SW480 (cell line): ENCODE measurements around the gene EPN2.

Experiments used
- DNase-seq: peaks from one replicate; pipeline ENCODE4 v3.0.0-alpha.2; 2016; ENCODE audit warnings: low spot score

The EPN2 gene

GRCh38 chr17:19365833-19366636 is 128.9 kb downstream of the EPN2 start:
- DNase-seq = no peak

- no peak for DNase-seq
Observed at GRCh38 chr17:19366637-19366972, 129.4 kb downstream of the EPN2 start.

GRCh38 chr17:19368229-19368628 is 131.1 kb downstream of the EPN2 start:
- DNase-seq = no peak

GRCh38 chr17:19369107-19369778 is 132.1 kb downstream of the EPN2 start:
- DNase-seq = no peak

DNA sequence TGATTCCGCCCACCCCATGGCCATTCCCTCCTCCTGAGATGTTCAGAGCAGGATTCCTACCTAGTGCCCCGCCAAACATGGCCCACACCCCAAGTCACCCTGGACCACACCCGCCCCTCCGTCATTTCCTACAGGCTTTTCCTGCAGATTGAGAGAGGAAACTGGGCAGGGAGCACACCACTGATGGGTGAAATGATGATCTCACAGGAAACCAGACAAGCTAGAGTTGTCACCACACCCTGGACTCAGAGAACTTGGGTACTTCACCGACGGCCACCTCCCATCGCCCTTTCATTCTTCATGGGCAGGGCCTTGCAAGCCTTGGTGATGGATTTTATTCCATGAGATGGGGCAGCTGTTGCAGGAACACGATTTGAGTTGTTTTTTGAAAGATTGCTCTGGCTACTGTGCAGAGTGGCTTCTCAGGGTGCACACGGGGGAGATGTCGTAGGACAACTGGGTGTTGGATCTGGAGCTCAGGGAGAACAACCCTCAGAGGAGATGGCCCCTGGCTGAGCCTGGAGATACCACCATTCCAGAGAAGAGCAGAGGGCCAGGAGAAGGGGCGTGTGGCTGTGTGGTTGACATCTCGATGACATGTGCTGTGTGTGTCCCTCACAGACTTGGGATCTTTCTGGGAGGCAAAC is 132.8 kb downstream of the EPN2 start:
- DNase-seq = no peak

- DNase-seq = peak; percentile 65
Observed at GRCh38 chr17:19370493-19370960, 133.4 kb downstream of the EPN2 start.

- no peak for DNase-seq
Observed at GRCh38 chr17:19371259-19372010, 134.3 kb downstream of the EPN2 start.

- no peak for DNase-seq
Observed at GRCh38 chr17:19372011-19372370, 134.8 kb downstream of the EPN2 start.

GRCh38 chr17:19372439-19372838 is 135.3 kb downstream of the EPN2 start:
- no peak for DNase-seq

GRCh38 chr17:19372866-19373504 is 135.8 kb downstream of the EPN2 start:
- DNase-seq = no peak

DNA sequence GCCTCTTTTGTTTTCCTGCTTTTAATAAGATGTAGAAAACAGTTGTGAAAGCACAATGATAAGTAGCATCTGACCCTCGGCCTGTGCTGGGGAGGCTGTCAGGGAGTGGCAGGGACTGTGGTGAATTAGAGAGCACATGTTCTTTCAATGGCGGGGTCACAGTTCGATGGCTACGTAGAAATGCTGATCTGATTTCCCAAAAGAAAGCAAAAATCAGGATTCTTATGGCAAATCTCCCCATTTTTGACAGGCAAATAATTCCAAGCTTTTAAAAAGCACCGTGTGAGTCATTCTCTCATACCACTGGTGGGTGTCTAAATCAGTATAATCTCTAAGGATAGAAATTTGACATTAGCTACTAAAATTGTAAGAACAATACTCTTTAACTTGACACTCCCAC is 137.0 kb downstream of the EPN2 start:
- no peak for DNase-seq

DNA sequence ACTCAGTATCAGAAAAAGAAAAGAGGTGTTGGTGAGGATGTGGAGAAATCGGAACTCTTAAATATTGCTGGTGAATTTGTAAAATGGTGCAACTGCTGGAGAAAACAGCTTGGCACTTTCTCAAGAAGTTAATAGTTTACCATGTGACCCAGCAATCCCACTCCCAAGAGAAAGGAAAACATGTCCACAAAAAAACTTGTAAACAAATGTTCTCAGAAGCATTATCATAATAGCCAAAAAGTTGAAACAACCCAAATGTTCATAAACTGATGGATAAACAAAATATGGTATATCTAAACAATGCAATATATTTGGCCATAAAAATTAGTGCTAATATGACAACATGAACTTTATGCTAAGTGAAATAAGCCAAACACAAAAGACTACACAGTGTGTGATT is 138.6 kb downstream of the EPN2 start:
- DNase-seq = no peak

DNA sequence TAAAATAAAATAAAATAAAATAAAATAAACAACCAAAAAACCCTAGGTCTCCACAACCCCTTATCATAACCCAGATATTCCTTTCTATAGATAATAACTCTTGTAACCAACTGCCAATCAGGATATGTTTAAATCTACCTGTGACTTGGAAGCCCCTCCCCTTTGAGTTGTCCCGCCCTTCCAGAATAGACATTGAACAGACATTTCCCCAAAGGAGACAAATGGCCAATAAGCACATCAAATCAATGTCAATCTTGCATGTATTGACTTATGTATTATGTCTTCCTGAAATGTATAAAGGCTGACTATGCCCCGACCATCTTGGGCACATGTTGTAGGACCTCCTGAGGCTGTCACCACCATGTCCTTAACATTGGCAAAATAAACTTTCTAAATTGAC is 139.6 kb downstream of the EPN2 start:
- DNase-seq = peak; percentile 53

GRCh38 chr17:19377602-19378415 is 140.6 kb downstream of the EPN2 start:
- DNase-seq = peak; percentile 98

- no peak for DNase-seq
Observed at GRCh38 chr17:19378416-19379360, 141.5 kb downstream of the EPN2 start, which contains the start of gene MAPK7. Gene MAPK7, plus strand, starts transcription at chr17:19378498. Its CDS starts 403 bp downstream, at chr17:19378901.

GRCh38 chr17:19379361-19380065 is 142.3 kb downstream of the EPN2 start:
- no peak for DNase-seq

- no peak for DNase-seq
Observed at GRCh38 chr17:19380481-19381301, 143.5 kb downstream of the EPN2 start.

GRCh38 chr17:19381361-19381740 is 144.2 kb downstream of the EPN2 start:
- no peak for DNase-seq
